ENCODE measurements around the gene BMP8B. TPM values are rescaled to one million over a fixed set of nuclear protein-coding genes. Genes with fewer than 3 reads are reported as not detected.

The BMP8B gene
- under 1 TPM; 0.22 to 0.63 TPM for total RNA-seq

- Histone ChIP-seq H3K27ac (no peak within 1 kb of the TSS), H3K4me3 (peak within 1 kb of the TSS; percentile 34 to 59), H3K36me3 (no peaks in the 10 kb centered on the region), H3K9me3 (no peaks in the 10 kb centered on the region), H3K4me1 (no peaks in the 10 kb centered on the region), H3K27me3 (peaks cover 0 to 5% of the 10 kb centered on the region in 2 donors)
- no peak for DNase-seq (ENCODE audit: low spot score)
- no peak for TF ChIP-seq CTCF (IDR thresholded peaks at IDR 0.05)
These were observed at the start of gene BMP8B for GRCh38 chr1:39788758-39789570. Gene BMP8B, minus strand, starts transcription at chr1:39788865. Its CDS starts 380 bp downstream, at chr1:39788485.

GRCh38 chr1:39836595-39837110, 48.0 kb upstream of the BMP8B start:
- H3K27me3 ChIP-seq, result no peaks in the 10 kb centered on the region
- DNase-seq (ENCODE audit: low spot score), result no peak
- peaks cover 34% of the 10 kb centered on the region for H3K36me3 ChIP-seq
- no peak overlapping the region for H3K4me3 ChIP-seq
- no peak overlapping the region for H3K27ac ChIP-seq
- no peaks in the 10 kb centered on the region for H3K9me3 ChIP-seq
- TF ChIP-seq CTCF (IDR thresholded peaks at IDR 0.05), result no peak
- H3K4me1 ChIP-seq, result no peaks in the 10 kb centered on the region

GRCh38 chr1:39835935-39836594, 47.4 kb upstream of the BMP8B start:
- H3K4me1 ChIP-seq, result no peaks in the 10 kb centered on the region
- no peak overlapping the region for H3K27ac ChIP-seq
- no peak for DNase-seq (ENCODE audit: low spot score)
- no peak for TF ChIP-seq CTCF (IDR thresholded peaks at IDR 0.05)
- H3K4me3 ChIP-seq, result no peak overlapping the region
- H3K27me3 ChIP-seq, result no peaks in the 10 kb centered on the region
- no peaks in the 10 kb centered on the region for H3K9me3 ChIP-seq
- peaks cover 29% of the 10 kb centered on the region for H3K36me3 ChIP-seq

GRCh38 chr1:39835110-39835509, 46.4 kb upstream of the BMP8B start:
- Histone ChIP-seq H3K4me3 (no peak overlapping the region), H3K4me1 (no peaks in the 10 kb centered on the region), H3K27ac (no peak overlapping the region), H3K9me3 (no peaks in the 10 kb centered on the region), H3K36me3 (peaks cover 20% of the 10 kb centered on the region), H3K27me3 (no peaks in the 10 kb centered on the region)
- TF ChIP-seq CTCF (IDR thresholded peaks at IDR 0.05), result no peak
- no peak for DNase-seq (ENCODE audit: low spot score)

- Histone ChIP-seq H3K27me3 (no peaks in the 10 kb centered on the region), H3K36me3 (peaks cover 8% of the 10 kb centered on the region), H3K27ac (no peak overlapping the region), H3K4me1 (no peaks in the 10 kb centered on the region), H3K9me3 (no peaks in the 10 kb centered on the region), H3K4me3 (no peak overlapping the region)
- no peak for TF ChIP-seq CTCF (IDR thresholded peaks at IDR 0.05)
- DNase-seq (ENCODE audit: low spot score), result no peak
These were observed 45.1 kb upstream of the BMP8B start for GRCh38 chr1:39833621-39834385.

Measured in right atrium auricular region (tissue), 2 donors.